IPS-11a (cell line): ENCODE measurements around the gene PSME3IP1.
A peak's percentile ranks its signal among the peaks of the same experiment; 100 is the strongest.
"Not testable (repeated sequence)": the region's sequence is repeated elsewhere in the genome, so short reads cannot be mapped to it uniquely, and the experiment has no call there.

Source experiments
- H3K4me3 ChIP-seq: one replicate; pipeline ENCODE4 v1.5.1; 2013; ENCODE audit warnings: low read depth, low read length, control low read depth

Gene PSME3IP1

DNA sequence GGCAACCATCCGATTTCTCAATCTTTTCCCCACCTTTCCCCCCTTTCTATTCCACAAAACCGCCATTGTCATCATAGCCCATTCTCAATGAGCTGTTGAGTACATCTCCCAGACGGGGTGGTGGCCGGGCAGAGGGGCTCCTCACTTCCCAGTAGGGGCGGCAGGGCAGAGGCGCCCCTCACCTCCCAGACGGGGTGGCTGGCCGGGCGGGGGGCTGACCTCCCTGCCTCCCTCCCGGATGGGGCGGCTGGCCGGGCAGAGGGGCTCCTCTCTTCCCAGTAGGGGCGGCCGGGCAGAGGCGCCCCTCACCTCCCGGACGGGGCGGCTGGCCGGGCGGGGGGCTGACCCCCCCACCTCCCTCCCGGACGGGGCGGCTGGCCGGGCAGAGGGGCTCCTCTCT, 14.5 kb upstream of the PSME3IP1 start:
- H3K4me3 ChIP-seq = not testable (repeated sequence)

- H3K4me3 ChIP-seq = no peak overlapping the region
Measured at GRCh38 chr16:57196753-57197152, 10.9 kb upstream of the PSME3IP1 start.

DNA sequence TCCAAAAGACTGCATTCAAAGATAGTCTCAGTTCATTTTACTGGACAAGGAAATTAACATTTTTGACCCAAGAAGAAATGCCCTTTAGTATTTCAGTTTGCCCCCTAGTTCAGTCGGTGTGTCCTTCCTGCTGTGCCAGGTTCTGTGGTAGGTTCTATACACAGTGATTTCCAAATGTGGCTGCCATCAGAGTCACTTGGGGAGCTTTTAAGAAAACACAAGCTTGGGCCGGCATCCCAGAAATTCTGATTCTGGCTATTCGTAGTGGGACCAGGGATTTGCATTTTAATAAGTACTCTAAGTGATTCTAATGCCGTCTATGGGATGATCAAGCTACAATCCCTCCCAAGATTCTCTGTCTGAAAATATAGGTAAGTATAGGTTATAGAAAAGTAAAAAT, 10.4 kb upstream of the PSME3IP1 start:
- H3K4me3 ChIP-seq = no peak overlapping the region

DNA sequence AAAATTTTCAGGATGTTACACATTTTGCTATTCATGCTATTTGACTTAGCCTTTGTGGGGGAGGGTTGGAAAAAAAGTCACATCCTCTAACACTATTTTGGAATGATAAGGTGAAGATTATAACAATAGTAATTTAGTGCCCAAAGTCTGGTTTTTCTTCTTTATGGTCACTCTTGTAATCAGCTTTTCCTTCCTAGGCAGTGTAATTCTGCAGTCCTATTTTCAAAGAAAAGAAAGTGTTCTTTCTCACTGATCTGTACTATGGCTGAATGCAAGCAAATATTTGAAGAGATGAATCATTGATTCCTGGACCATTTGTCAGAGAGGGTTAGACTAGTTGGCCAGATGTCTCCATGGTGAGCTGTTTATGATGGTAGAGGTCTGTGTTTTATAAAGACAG, 8.7 kb upstream of the PSME3IP1 start:
- H3K4me3 ChIP-seq = no peak overlapping the region

DNA sequence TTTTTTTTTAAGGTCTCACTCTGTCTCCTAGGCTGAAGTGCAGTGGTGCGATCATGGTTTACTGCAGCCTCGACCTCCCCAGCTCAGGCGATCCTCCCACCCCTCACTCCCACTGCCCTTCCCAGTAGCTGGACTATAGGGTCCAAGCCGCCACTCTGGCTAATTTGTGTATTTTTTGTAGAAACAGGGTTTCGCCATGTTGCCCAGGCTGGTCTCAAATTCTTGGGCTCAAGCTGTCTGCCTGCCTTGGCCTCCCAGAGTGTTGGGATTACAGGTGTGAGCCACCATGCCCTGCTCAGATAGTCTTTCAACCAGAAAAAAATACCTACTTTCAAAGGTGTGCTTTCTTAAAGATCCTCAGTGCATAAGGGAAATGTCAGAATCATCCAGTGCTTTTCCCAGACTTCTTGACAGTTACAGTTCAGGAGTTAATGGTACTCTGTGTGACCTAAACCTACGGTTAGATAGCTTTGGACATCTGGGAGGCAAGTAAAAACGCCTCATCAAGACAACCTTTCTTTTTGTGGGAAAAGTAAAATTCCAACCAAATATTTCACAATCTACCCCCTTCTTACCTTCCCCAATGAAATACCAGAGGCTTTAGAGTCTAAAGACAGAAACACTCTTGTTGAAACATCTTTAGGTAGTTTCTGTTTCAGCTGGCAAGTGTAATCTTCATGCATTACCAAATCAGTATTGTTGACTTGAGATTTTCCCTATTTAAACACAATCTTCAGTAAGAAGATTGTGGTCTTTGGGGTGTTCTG, 7.1 kb upstream of the PSME3IP1 start:
- no peak overlapping the region for H3K4me3 ChIP-seq

- no peak overlapping the region for H3K4me3 ChIP-seq
Measured at GRCh38 chr16:57192146-57192545, 6.3 kb upstream of the PSME3IP1 start.

DNA sequence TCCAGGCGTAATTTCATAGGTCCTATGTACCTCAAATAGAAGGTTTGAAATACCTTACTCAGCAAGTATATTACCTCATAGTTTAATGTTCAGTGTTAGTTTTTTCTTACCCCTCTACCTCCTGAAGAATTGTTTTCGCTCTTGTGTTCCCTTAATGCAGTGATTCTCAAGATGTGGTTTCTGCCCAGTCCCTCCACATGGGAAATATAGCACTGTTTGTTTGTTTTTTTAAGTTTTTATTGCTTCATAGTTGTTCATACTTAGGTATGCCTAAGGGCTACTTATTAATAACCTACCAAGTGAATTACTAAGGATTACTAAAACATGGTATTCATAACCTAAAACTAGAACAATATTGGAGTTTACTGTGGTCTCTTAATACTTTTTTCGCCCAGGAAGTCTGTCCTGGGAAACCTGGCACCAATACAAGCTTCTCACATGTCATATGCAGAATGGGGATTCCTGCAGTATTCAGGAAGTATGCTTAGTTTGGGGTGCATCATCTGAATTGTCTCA, 5.3 kb upstream of the PSME3IP1 start:
- no peak overlapping the region for H3K4me3 ChIP-seq

- H3K4me3 ChIP-seq = no peak overlapping the region
Measured at GRCh38 chr16:57190136-57190535, 4.3 kb upstream of the PSME3IP1 start.

- not testable (repeated sequence) for H3K4me3 ChIP-seq
Measured at GRCh38 chr16:57189527-57189926, 3.7 kb upstream of the PSME3IP1 start.

GRCh38 chr16:57188711-57189002, 2.8 kb upstream of the PSME3IP1 start:
- no peak overlapping the region for H3K4me3 ChIP-seq

DNA sequence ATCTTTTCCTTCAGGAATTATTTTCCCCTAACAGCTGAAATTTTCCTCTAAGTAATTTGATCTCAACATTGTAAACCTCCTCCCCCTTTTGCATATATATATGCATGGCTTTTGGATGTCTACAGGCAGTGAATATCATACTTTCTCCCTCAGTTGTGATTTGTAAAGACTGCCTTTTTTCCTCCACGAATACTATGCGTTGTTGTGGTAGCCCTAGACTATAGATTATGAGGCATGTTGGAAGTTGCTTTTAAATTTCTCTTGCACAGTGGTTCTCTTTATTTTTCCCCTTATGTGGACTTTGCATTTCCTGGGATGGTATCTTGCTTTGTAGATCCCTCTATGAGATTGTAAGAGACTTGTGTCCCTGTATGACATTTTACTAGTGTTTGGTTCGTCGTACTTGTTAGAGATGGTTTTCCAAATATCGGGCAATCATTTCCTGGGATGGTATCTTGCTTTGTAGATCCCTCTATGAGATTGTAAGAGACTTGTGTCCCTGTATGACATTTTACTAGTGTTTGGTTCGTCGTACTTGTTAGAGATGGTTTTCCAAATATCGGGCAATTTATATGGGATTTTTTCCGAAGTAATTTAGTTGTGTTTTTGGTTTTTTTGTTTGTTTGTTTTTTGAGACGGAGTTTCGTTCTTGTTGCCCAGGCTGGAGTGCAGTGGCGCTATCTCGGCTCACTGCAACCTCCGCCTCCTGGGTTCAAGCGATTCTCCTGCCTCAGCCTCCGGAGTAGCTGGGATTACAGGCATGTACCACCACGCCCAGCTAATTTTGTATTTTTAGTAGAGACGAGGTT, 2.3 kb upstream of the PSME3IP1 start:
- H3K4me3 ChIP-seq = not testable (repeated sequence)

GRCh38 chr16:57186872-57187854, 1.3 kb upstream of the PSME3IP1 start:
- peak overlapping the region; percentile 84 for H3K4me3 ChIP-seq

GRCh38 chr16:57185446-57185944, 344 bp downstream of the PSME3IP1 start:
- H3K4me3 ChIP-seq = peak overlapping the region; percentile 95

DNA sequence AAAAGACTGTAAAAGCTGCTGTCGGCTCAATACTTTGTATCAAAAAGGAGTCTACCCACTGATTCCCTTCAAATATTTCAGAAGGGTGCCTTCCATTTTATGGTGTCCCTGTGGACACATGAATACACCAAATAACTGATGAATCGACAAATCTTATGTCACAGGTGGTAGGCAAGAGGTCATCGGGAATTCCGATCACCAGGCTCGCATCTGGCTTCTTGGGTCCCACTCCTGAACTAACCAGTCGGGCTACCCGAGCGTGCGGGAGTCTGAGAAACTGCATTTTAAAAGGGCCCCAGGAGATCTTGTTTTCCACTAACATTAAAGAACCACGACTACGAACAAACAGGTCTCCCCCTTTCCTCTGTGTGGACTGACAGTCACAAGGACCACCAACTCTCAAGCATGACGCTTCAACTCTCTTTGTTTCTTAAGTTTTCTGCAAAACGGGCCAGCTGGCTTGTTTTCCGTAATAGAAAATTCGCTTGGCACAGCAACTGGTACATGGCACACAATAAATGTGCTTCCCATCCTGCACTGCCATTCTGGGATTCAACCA, 873 bp downstream of the PSME3IP1 start:
- peak overlapping the region; percentile 95 for H3K4me3 ChIP-seq

DNA sequence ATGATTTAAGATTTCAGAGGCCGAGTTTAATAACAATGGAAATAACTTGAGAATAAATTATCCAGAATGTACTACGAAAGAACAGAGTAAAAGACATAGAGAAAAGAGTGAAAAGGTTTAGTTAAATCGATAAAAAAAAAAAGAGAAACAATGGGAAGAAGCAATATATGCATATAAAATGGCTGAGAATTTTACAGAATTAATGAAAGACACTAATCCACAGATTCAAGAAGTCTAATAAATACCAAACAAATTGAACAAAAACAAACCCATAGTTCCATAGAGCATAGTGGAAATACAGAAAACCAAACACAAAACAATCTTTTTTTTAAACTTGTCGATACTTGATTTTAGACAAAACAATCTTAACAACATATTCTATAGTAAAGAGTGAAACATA, 1.7 kb downstream of the PSME3IP1 start:
- H3K4me3 ChIP-seq = no peak overlapping the region

- H3K4me3 ChIP-seq = no peak overlapping the region
Measured at GRCh38 chr16:57179215-57179828, 6.5 kb downstream of the PSME3IP1 start.

- H3K4me3 ChIP-seq = no peak overlapping the region
Measured at GRCh38 chr16:57178793-57179212, 7.0 kb downstream of the PSME3IP1 start.

GRCh38 chr16:57178196-57178595, 7.6 kb downstream of the PSME3IP1 start:
- no peak overlapping the region for H3K4me3 ChIP-seq

DNA sequence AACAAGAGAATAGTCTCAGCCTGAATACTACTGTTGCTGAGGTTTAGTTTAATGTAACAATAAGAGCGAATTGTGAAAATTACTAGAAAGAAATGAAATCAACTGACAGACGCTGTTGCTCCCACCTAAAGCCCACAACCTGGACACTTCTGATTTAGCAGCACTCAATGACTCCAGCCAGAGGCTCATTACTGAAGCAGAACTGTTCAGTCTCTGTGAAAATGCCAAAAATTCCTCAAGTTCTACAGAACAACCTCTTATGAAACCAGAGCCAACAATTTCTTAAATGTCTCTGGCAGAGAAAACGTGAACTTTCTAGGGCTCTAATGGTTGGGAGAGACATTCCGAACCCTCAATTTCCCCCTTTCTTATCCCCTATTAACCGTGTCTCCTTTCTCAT, 9.9 kb downstream of the PSME3IP1 start:
- H3K4me3 ChIP-seq = no peak overlapping the region

GRCh38 chr16:57172721-57173290, 13.0 kb downstream of the PSME3IP1 start:
- H3K4me3 ChIP-seq = no peak overlapping the region
